ENCODE data around the gene THAP9.
A peak's percentile ranks its signal among the peaks of the same experiment; 100 is the strongest.

The THAP9 gene

GRCh38 chr4:82886147-82886942 lies 14.2 kb upstream of the THAP9 start:
- TF ChIP-seq GATA1 (IDR thresholded peaks at IDR 0.05; ENCODE audit: low read depth, low read length) (no peak), POLR2A (IDR thresholded peaks at IDR 0.05; ENCODE audit: low read length) (no peak)

GRCh38 chr4:82889287-82889686 lies 11.2 kb upstream of the THAP9 start:
- no peak for DNase-seq
- TF ChIP-seq GATA1 (IDR thresholded peaks at IDR 0.05; ENCODE audit: low read depth, low read length) (no peak), POLR2A (IDR thresholded peaks at IDR 0.05; ENCODE audit: low read length) (no peak)

More at GRCh38 chr4:82886147-82886942, 14.2 kb upstream of the THAP9 start:
- DNase-seq = no peak

GRCh38 chr4:82890528-82890900 lies 10.0 kb upstream of the THAP9 start:
- peak in 1 of 2 experiments; percentile 84 for DNase-seq
- TF ChIP-seq POLR2A (IDR thresholded peaks at IDR 0.05; ENCODE audit: low read length) (no peak), GATA1 (IDR thresholded peaks at IDR 0.05; ENCODE audit: low read depth, low read length) (no peak)

GRCh38 chr4:82890901-82891706 lies 9.4 kb upstream of the THAP9 start, which contains the start of gene SEC31A:
Gene SEC31A, minus strand, starts transcription at chr4:82891153. Its CDS starts 9,217 bp downstream, at chr4:82881936.
- peak; percentile 95 for TF ChIP-seq POLR2A (IDR thresholded peaks at IDR 0.05; ENCODE audit: low read length)
- no peak for TF ChIP-seq GATA1 (IDR thresholded peaks at IDR 0.05; ENCODE audit: low read depth, low read length)
- peak; percentile 96 to 97 for DNase-seq

GRCh38 chr4:82891707-82892466 lies 8.6 kb upstream of the THAP9 start:
- DNase-seq = peak in 1 of 2 experiments; percentile 37
- TF ChIP-seq GATA1 (IDR thresholded peaks at IDR 0.05; ENCODE audit: low read depth, low read length) = no peak
- TF ChIP-seq POLR2A (IDR thresholded peaks at IDR 0.05; ENCODE audit: low read length) = no peak

- no peak for TF ChIP-seq GATA1 (IDR thresholded peaks at IDR 0.05; ENCODE audit: low read depth, low read length)
- DNase-seq = no peak
Observed at GRCh38 chr4:82892467-82892802, 8.1 kb upstream of the THAP9 start.

GRCh38 chr4:82893942-82894341 lies 6.6 kb upstream of the THAP9 start:
- DNase-seq = no peak
- TF ChIP-seq GATA1 (IDR thresholded peaks at IDR 0.05; ENCODE audit: low read depth, low read length) = no peak
- no peak for TF ChIP-seq POLR2A (IDR thresholded peaks at IDR 0.05; ENCODE audit: low read length)

- TF ChIP-seq GATA1 (IDR thresholded peaks at IDR 0.05; ENCODE audit: low read depth, low read length) (no peak), POLR2A (IDR thresholded peaks at IDR 0.05; ENCODE audit: low read length) (no peak)
Observed at GRCh38 chr4:82896755-82897154, 3.8 kb upstream of the THAP9 start.

GRCh38 chr4:82898322-82899243 lies 2.0 kb upstream of the THAP9 start:
- TF ChIP-seq GATA1 (IDR thresholded peaks at IDR 0.05; ENCODE audit: low read depth, low read length) = no peak
- TF ChIP-seq POLR2A (IDR thresholded peaks at IDR 0.05; ENCODE audit: low read length) = no peak
- peak; percentile 39 to 64 for DNase-seq

More at GRCh38 chr4:82896755-82897154, 3.8 kb upstream of the THAP9 start:
- DNase-seq = no peak

GRCh38 chr4:82899374-82900065 lies 1.0 kb upstream of the THAP9 start:
- DNase-seq = peak; percentile 18 to 50
- TF ChIP-seq POLR2A (IDR thresholded peaks at IDR 0.05; ENCODE audit: low read length) (no peak), GATA1 (IDR thresholded peaks at IDR 0.05; ENCODE audit: low read depth, low read length) (no peak)

GRCh38 chr4:82900066-82900410 lies 497 bp upstream of the THAP9 start:
- no peak for TF ChIP-seq POLR2A (IDR thresholded peaks at IDR 0.05; ENCODE audit: low read length)
- TF ChIP-seq GATA1 (IDR thresholded peaks at IDR 0.05; ENCODE audit: low read depth, low read length) = no peak
- peak; percentile 77 to 81 for DNase-seq

GRCh38 chr4:82901183-82901718 lies 716 bp downstream of the THAP9 start:
- DNase-seq = no peak
- peak; percentile 65 for TF ChIP-seq POLR2A (IDR thresholded peaks at IDR 0.05; ENCODE audit: low read length)
- no peak for TF ChIP-seq GATA1 (IDR thresholded peaks at IDR 0.05; ENCODE audit: low read depth, low read length)
